Fibroblast of skin of scalp (primary cell): ENCODE data around the gene TRPM6.

Experiments used
- DNase-seq: peaks from one replicate; pipeline ENCODE4 v3.0.0-alpha.2; 2013

Gene TRPM6

GRCh38 chr9:74773886-74774479 is 113.7 kb downstream of the TRPM6 start:
- peak; percentile 69 for DNase-seq

- no peak for DNase-seq
These were observed 115.6 kb downstream of the TRPM6 start for GRCh38 chr9:74772121-74772520.

GRCh38 chr9:74771672-74772071 is 116.0 kb downstream of the TRPM6 start:
- DNase-seq = no peak

GRCh38 chr9:74771262-74771585 is 116.5 kb downstream of the TRPM6 start:
- no peak for DNase-seq

- DNase-seq = peak; percentile 21
These were observed 117.0 kb downstream of the TRPM6 start for GRCh38 chr9:74770508-74771261.

- no peak for DNase-seq
These were observed 122.2 kb downstream of the TRPM6 start for GRCh38 chr9:74765481-74765971.

- no peak for DNase-seq
These were observed 124.8 kb downstream of the TRPM6 start for GRCh38 chr9:74762950-74763349.

GRCh38 chr9:74760031-74760700 is 127.6 kb downstream of the TRPM6 start:
- DNase-seq = peak; percentile 87

GRCh38 chr9:74755999-74756398 is 131.7 kb downstream of the TRPM6 start:
- no peak for DNase-seq

GRCh38 chr9:74755355-74755754 is 132.4 kb downstream of the TRPM6 start:
- no peak for DNase-seq

- DNase-seq = no peak
These were observed 134.1 kb downstream of the TRPM6 start for GRCh38 chr9:74753650-74754049.

GRCh38 chr9:74748966-74749365 is 138.8 kb downstream of the TRPM6 start:
- DNase-seq = no peak

GRCh38 chr9:74742792-74743730 is 144.7 kb downstream of the TRPM6 start:
- peak; percentile 37 for DNase-seq

- no peak for DNase-seq
These were observed 145.4 kb downstream of the TRPM6 start for GRCh38 chr9:74742191-74742790.

- DNase-seq = no peak
These were observed 151.1 kb downstream of the TRPM6 start for GRCh38 chr9:74736646-74737045.

GRCh38 chr9:74735761-74736160 is 152.0 kb downstream of the TRPM6 start:
- no peak for DNase-seq

GRCh38 chr9:74729136-74729695 is 158.5 kb downstream of the TRPM6 start:
- peak; percentile 22 for DNase-seq

GRCh38 chr9:74728176-74728575 is 159.5 kb downstream of the TRPM6 start:
- DNase-seq = no peak

- no peak for DNase-seq
These were observed 161.1 kb downstream of the TRPM6 start for GRCh38 chr9:74726581-74726980.

- no peak for DNase-seq
These were observed 163.4 kb downstream of the TRPM6 start for GRCh38 chr9:74724317-74724716.

GRCh38 chr9:74721696-74722660 is 165.7 kb downstream of the TRPM6 start:
- no peak for DNase-seq
